Activated CD4-positive, alpha-beta memory T cell treated with anti-CD3 and anti-CD28 coated beads, Interleukin-2, amount 10 ng/mL, durations not matched to agents 7 days and 5 days (primary cell): ENCODE measurements around the gene SEMA3A. TPM values are rescaled to one million over a fixed set of nuclear protein-coding genes. Genes with fewer than 3 reads are reported as not detected.

ENCODE experiments used
- CTCF ChIA-PET: fragments of 350-600 bp; sonication (Branson Sonifier 250); formaldehyde crosslinking; loops from one replicate; lab custom pipeline; 2021; ENCODE audit warnings: antibody characterized with exemption, inconsistent platforms; lab: Charles Lee
- POLR2A ChIA-PET: fragments of 350-600 bp; sonication (Branson Sonifier 250); formaldehyde crosslinking; loops from one replicate; lab custom pipeline; 2021; ENCODE audit warnings: antibody characterized with exemption; lab: Charles Lee
- DNase-seq: peaks from one replicate; pipeline ENCODE4 v3.0.0-alpha.2; 2020
- H3K27ac Mint-ChIP-seq: one replicate; pipeline ENCODE4 v1.8.0; 2021; ENCODE audit warnings: mild to moderate bottlenecking, mixed read lengths
- H3K27me3 Mint-ChIP-seq: one replicate; pipeline ENCODE4 v1.8.0; 2021; ENCODE audit warnings: mixed read lengths
- H3K36me3 Mint-ChIP-seq: one replicate; pipeline ENCODE4 v1.8.0; 2021; ENCODE audit warnings: low read depth, mixed read lengths
- H3K4me1 Mint-ChIP-seq: one replicate; pipeline ENCODE4 v1.8.0; 2021; ENCODE audit warnings: mixed read lengths
- H3K4me3 Mint-ChIP-seq: one replicate; pipeline ENCODE4 v1.8.0; 2021; ENCODE audit warnings: mild to moderate bottlenecking, mixed read lengths
- H3K9me3 Mint-ChIP-seq: one replicate; pipeline ENCODE4 v1.8.0; 2021; ENCODE audit warnings: mixed read lengths
- total RNA-seq, 2 experiments: library from RNA; stranded (reverse); gene quantifications; one replicate each; pipeline ENCODE4 v1.2.3, GENCODE V29; 2021

The SEMA3A gene
- total RNA-seq, 2 experiments from 2014 or later, result 0.30 to 0.38 TPM

DNA sequence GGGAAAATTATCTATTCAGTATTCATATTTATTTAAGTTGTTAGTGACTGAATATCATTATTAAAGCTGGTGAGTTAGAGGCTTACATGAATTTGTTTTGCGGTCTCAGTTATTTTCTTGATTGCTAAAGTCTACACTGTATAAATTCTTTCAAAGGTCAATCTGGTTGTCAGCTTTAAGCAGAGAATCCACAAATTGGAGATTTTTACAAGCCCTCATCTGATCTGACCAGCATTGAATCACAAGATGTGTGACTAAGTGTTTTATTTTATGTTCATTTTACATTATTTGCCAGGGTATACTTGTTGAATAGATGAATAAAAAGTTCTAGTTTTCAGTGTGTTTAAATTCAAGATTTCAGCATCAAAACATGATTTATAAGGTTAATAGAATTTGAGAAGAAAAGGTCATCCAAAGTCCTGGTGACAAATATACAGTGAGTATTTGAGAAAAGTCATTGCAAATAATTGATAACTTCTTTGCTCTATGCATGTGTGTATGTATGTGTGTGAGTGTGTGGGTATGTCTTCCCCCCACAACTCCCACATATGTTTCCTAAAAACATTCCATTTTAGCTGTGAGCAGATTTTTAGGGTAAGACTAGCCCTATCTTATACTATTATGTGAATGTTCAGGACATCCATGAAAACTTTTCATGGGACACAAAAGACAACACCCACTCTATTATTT, 4.4 kb downstream of the SEMA3A start:
- no peak for DNase-seq
- H3K27ac Mint-ChIP-seq, result no peak overlapping the region
- H3K4me3 Mint-ChIP-seq, result no peak overlapping the region
- peaks cover 3% of the 10 kb centered on the region for H3K4me1 Mint-ChIP-seq
- CTCF ChIA-PET, result no interaction called here
- POLR2A ChIA-PET, result no interaction called here
- H3K36me3 Mint-ChIP-seq, result no peaks in the 10 kb centered on the region
- H3K9me3 Mint-ChIP-seq, result no peaks in the 10 kb centered on the region
- H3K27me3 Mint-ChIP-seq, result no peaks in the 10 kb centered on the region

- H3K27ac Mint-ChIP-seq, result no peak overlapping the region
- no peak for DNase-seq
- no peaks in the 10 kb centered on the region for H3K36me3 Mint-ChIP-seq
- H3K4me1 Mint-ChIP-seq, result no peaks in the 10 kb centered on the region
- H3K27me3 Mint-ChIP-seq, result no peaks in the 10 kb centered on the region
- CTCF ChIA-PET, result no interaction called here
- no peaks in the 10 kb centered on the region for H3K9me3 Mint-ChIP-seq
- POLR2A ChIA-PET, result no interaction called here
- H3K4me3 Mint-ChIP-seq, result no peak overlapping the region
Observed at GRCh38 chr7:84188786-84189405, 5.7 kb downstream of the SEMA3A start.

DNA sequence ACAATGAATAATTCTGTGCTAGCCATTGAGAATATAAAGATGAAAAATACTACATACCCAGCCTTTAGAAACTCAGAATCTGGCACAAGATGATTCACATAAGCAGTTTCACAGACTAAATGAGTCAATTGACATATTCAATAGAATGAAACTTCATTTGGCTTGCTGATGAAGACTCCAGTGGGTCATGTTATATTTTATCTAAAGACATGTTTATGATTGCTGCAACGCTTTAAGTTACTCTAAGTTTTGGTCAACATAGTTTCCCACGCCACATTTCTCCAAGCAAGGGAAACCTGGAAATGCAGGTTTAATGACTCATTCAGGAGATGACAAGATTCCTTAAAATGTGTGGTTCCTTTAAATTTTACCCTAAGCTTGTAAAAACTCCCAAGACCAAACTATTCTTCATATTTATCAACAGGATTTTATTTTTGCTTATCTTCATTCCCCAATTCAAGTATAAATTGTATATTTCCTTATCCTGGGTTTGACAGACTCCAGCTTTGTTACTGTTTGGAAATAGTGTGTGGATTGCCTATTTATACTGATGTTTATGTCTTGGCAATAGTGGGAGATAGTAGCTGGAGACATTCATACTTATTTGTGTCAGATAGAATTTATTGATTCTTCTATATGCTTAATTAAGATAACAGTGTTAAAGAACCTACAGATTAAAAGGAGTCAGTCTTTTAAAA, 6.6 kb downstream of the SEMA3A start:
- Mint-ChIP-seq H3K4me1 (no peaks in the 10 kb centered on the region), H3K27me3 (no peaks in the 10 kb centered on the region), H3K4me3 (no peak overlapping the region), H3K27ac (no peak overlapping the region), H3K36me3 (no peaks in the 10 kb centered on the region), H3K9me3 (no peaks in the 10 kb centered on the region)
- POLR2A ChIA-PET, result no interaction called here
- DNase-seq, result no peak
- CTCF ChIA-PET, result no interaction called here

GRCh38 chr7:84187087-84187805, 7.3 kb downstream of the SEMA3A start:
- H3K9me3 Mint-ChIP-seq, result no peaks in the 10 kb centered on the region
- DNase-seq, result no peak

GRCh38 chr7:84183741-84184140, 10.8 kb downstream of the SEMA3A start:
- Mint-ChIP-seq H3K27me3 (no peaks in the 10 kb centered on the region), H3K9me3 (no peaks in the 10 kb centered on the region), H3K27ac (no peak overlapping the region), H3K4me3 (no peak overlapping the region), H3K4me1 (no peaks in the 10 kb centered on the region), H3K36me3 (no peaks in the 10 kb centered on the region)
- no peak for DNase-seq
- CTCF ChIA-PET, result no interaction called here
- POLR2A ChIA-PET, result no interaction called here

More at GRCh38 chr7:84187087-84187805, 7.3 kb downstream of the SEMA3A start:
- H3K4me1 Mint-ChIP-seq, result no peaks in the 10 kb centered on the region
- ChIA-PET CTCF (no interaction called here), POLR2A (no interaction called here)
- no peak overlapping the region for H3K27ac Mint-ChIP-seq
- no peaks in the 10 kb centered on the region for H3K36me3 Mint-ChIP-seq
- no peak overlapping the region for H3K4me3 Mint-ChIP-seq
- H3K27me3 Mint-ChIP-seq, result no peaks in the 10 kb centered on the region

GRCh38 chr7:84182301-84182700, 12.3 kb downstream of the SEMA3A start:
- no peak for DNase-seq
- Mint-ChIP-seq H3K36me3 (no peaks in the 10 kb centered on the region), H3K4me1 (no peaks in the 10 kb centered on the region), H3K27me3 (no peaks in the 10 kb centered on the region), H3K4me3 (no peak overlapping the region), H3K9me3 (no peaks in the 10 kb centered on the region), H3K27ac (no peak overlapping the region)
- POLR2A ChIA-PET, result no interaction called here
- CTCF ChIA-PET, result no interaction called here

DNA sequence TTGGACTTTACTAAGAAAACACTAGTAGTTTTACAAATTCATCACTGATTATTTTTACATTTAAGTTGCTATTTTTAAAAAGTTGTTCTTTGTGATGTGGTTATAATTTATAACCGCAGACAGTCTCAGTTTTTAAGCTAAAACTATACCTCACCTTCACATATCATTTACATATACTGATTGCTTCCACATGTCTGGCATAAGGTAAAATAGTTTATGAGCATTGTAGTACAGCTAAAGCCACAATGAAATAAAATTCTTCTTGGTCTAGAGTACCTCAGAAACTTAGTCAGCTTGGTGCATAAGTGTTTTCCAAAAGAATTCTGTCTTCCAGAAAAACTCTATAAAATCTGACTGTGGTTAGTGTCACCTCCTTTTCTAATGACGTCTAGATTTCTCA, 13.0 kb downstream of the SEMA3A start:
- Mint-ChIP-seq H3K4me1 (no peaks in the 10 kb centered on the region), H3K9me3 (no peaks in the 10 kb centered on the region), H3K36me3 (no peaks in the 10 kb centered on the region), H3K27ac (no peak overlapping the region), H3K4me3 (no peak overlapping the region), H3K27me3 (no peaks in the 10 kb centered on the region)
- POLR2A ChIA-PET, result no interaction called here
- DNase-seq, result no peak
- CTCF ChIA-PET, result no interaction called here

GRCh38 chr7:84177758-84178412, 16.7 kb downstream of the SEMA3A start:
- Mint-ChIP-seq H3K9me3 (no peaks in the 10 kb centered on the region), H3K4me1 (no peaks in the 10 kb centered on the region), H3K36me3 (no peaks in the 10 kb centered on the region), H3K4me3 (no peak overlapping the region), H3K27ac (no peak overlapping the region), H3K27me3 (no peaks in the 10 kb centered on the region)
- CTCF ChIA-PET, result no interaction called here
- DNase-seq, result no peak
- POLR2A ChIA-PET, result no interaction called here

GRCh38 chr7:84176716-84177115, 17.9 kb downstream of the SEMA3A start:
- DNase-seq, result no peak
- Mint-ChIP-seq H3K27ac (no peak overlapping the region), H3K27me3 (no peaks in the 10 kb centered on the region), H3K4me3 (no peak overlapping the region), H3K4me1 (no peaks in the 10 kb centered on the region), H3K36me3 (no peaks in the 10 kb centered on the region), H3K9me3 (no peaks in the 10 kb centered on the region)
- CTCF ChIA-PET, result no interaction called here
- POLR2A ChIA-PET, result no interaction called here

DNA sequence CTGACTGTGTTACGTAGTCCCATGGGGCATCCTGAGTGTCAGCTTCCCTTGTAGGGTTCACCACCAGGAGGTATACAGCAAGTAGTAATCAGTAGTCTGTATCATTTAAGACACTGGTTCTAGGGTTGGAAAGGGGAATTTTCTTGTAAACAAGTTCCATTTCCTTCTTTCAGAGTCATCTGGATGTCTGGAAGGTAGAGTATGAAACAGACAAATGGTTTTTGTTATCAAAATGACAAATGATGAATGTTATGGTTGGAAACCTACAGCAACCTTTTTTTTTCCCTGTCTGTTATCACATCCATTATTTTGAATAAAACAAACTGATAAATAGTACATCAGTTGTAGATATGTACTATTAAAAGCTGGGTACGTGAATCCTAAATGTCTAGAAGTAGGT, 19.1 kb downstream of the SEMA3A start:
- no peaks in the 10 kb centered on the region for H3K9me3 Mint-ChIP-seq
- ChIA-PET POLR2A (no interaction called here), CTCF (no interaction called here)
- no peak overlapping the region for H3K4me3 Mint-ChIP-seq
- no peaks in the 10 kb centered on the region for H3K27me3 Mint-ChIP-seq
- H3K4me1 Mint-ChIP-seq, result no peaks in the 10 kb centered on the region
- H3K27ac Mint-ChIP-seq, result no peak overlapping the region
- no peaks in the 10 kb centered on the region for H3K36me3 Mint-ChIP-seq
- no peak for DNase-seq

DNA sequence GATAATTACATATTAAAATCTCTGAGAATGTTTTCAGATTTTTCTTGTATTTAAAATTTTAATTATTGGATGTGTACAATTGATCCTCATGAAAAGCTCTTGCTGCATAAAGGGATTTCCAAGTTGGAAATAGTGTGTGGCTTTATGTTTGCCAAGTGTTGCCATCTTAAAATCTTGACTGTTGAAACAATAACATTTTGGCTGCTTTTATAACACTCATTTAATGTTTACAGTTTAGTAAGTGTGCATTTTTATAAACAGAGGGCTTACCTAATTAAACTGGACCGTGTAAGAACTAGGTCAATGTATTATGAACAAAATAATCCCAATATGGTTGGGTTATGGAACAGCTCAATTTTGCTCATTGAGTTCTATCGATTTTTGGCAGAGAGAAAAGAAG, 23.9 kb downstream of the SEMA3A start:
- no peak for DNase-seq
- no peaks in the 10 kb centered on the region for H3K27me3 Mint-ChIP-seq
- no peaks in the 10 kb centered on the region for H3K36me3 Mint-ChIP-seq
- H3K9me3 Mint-ChIP-seq, result no peaks in the 10 kb centered on the region
- H3K4me3 Mint-ChIP-seq, result no peak overlapping the region
- ChIA-PET POLR2A (no interaction called here), CTCF (no interaction called here)
- no peaks in the 10 kb centered on the region for H3K4me1 Mint-ChIP-seq
- no peak overlapping the region for H3K27ac Mint-ChIP-seq

DNA sequence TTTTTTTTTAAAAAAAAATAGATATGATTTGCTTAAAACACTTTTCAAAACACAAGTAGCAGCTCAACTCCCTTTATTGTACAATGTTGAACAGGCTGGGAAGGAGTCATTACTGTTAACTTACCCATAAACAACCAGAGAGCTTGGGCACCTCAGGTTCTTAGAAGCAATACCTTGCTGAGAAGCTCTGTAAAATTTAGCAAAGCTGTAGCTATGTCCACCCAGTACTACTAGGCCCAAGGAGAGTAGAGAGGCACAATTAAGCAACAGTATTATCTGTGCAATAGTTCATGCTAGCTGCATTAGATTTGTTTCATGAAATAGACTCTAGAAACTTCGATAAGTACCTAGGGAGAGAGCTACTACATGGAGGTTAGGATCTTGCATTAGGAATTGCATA, 32.0 kb downstream of the SEMA3A start:
- no peak overlapping the region for H3K4me3 Mint-ChIP-seq
- H3K27ac Mint-ChIP-seq, result no peak overlapping the region
- no peaks in the 10 kb centered on the region for H3K27me3 Mint-ChIP-seq
- ChIA-PET POLR2A (no interaction called here), CTCF (no interaction called here)
- H3K4me1 Mint-ChIP-seq, result no peaks in the 10 kb centered on the region
- peaks cover 3% of the 10 kb centered on the region for H3K9me3 Mint-ChIP-seq
- no peaks in the 10 kb centered on the region for H3K36me3 Mint-ChIP-seq
- DNase-seq, result no peak

GRCh38 chr7:84162125-84162524, 32.5 kb downstream of the SEMA3A start:
- ChIA-PET CTCF (no interaction called here), POLR2A (no interaction called here)
- no peaks in the 10 kb centered on the region for H3K4me1 Mint-ChIP-seq
- no peak overlapping the region for H3K27ac Mint-ChIP-seq
- no peaks in the 10 kb centered on the region for H3K36me3 Mint-ChIP-seq
- DNase-seq, result no peak
- no peaks in the 10 kb centered on the region for H3K27me3 Mint-ChIP-seq
- H3K9me3 Mint-ChIP-seq, result peaks cover 4% of the 10 kb centered on the region
- H3K4me3 Mint-ChIP-seq, result no peak overlapping the region
